Dedifferentiated amniotic fluid mesenchymal stem cell (primary cell): Measurements from ENCODE around the gene MAB21L4.

Experiments
- DNase-seq: peaks from one replicate; pipeline ENCODE4 v3.0.0-alpha.2; 2016; ENCODE audit errors: extremely low spot score

Gene MAB21L4

DNA sequence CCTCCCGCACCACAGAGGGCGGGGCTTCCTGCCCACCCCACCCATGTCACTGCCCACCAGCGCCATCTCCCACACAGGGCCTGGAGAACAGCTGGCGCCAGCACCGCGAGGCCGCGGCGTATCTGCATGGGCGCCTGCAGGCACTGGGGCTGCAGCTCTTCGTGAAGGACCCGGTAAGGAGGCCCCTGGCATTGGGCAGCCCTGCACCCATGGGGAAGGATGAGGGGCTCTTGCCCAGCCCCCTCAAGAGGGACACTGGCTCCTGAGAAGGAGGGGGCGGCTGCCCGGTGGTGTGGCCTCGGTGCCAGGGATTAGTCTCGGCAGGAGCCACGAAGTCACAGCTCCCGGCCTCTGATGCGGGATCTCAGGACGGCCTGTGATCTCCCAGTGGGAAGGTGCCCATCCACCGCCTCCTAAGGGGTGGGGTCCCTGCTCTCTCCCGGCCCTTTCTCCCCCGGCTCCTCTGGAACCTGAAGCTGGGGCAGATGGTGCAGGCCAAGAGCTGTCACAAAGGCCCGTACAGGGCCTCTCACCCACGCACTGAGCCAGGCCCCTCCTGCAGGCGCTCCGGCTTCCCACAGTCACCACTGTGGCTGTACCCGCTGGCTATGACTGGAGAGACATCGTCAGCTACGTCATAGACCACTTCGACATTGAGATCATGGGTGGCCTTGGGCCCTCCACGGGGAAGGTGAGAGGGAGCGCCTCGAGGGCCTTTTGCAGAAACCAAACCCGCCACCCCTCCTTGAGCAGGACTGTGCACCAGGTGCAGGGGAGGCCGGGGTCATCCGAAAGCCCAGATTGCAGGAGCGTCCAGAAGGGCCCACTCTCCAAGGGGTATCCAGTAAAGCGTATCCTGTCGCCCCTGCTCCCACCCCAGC is 18.3 kb downstream of the MAB21L4 start:
- DNase-seq: no peak

DNA sequence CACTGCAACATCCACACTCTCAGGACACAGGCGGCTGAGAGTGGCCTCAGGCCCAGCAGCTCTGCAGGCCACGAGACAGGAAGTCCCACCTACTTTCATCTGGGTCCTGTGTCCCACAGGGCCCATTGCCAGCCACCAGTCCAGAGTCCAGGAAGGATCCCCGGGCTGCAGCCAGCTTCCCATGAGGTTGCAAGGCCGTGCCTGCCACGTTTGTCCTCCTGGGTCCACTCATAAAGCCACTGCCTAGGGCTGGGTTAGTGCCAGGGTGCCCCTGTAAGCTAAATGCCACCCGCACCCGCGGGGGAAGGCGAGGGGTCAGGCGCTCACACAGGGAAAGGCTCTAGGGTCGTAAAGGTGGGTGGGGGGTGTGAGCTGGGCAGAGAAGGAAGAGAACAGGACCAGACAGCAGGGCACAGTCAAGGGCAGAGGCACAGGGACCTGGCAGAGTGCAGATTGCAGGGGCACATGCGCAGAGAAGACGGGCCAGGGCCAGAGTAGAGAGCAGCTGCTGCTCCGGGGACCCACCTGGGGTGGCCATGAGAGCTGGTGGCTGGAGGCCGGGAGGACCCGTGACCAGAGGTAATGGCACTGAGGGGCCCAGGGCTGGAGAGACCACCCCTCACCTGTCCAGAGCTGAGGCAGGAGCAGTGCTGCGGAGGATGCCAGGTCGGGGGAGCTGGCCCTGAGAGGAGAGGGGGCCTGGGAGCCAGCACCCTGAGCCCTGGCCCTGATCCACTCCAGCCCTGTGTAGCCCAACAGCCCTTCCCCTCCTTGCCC is 19.3 kb downstream of the MAB21L4 start:
- no peak for DNase-seq

DNA sequence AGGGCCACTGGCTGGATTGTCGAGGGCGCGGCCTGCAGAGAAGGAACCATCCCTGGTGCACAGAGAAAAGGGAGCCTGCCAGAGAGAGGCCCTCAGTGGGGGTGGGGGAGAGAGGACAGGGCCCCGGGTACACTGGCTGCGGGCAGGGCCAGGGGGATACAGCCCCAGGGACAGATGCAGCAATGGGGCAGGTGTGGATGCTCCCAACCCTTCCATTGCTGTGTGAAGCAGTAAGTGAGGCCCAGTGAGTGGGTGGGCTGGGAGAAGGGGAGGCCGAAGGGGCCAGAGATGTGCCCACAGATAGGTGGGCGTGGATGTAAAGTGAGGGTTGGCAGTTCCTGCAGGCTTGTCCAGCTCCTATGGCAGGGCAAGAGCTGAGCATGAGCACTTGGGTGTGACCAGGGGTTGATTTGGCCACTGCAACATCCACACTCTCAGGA is 19.9 kb downstream of the MAB21L4 start:
- DNase-seq: no peak

DNA sequence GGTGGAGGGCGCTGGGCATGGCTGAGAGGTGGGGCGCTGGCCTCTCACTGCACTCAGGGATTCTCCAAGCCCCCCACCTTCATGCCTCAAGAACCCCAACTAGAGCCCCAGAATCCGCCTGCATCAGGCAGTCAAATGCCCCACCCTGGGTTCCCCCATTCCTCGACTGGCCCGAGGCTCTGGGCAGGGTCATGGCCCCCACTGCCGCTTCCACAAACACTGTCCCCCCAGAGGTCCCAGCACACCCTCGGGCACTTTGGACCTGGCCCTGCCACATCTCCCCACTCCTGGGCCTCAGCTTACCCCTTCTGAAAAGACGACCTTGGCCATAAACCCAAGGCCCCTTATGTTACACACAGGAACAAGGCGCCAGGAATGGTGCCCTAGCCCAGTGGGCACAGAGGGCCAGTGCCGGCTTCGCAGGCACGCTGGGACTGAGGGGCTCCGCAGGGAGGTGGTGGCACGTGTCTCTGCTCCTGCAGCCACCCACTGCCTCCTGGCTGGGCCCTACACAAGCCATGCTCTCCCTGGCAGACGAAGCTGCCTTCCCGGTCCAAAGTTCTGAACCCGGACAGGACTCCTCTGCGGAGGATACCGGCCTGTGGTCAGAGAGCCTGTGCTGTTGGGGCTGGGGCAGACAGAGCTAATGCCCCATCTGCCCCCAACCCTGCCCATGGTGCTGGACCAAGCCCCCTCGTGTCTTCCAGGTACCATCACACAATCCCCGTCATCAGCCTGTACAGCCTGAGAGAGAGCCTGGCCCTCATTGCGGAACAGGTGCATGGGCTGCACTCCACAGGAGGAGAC is 20.5 kb downstream of the MAB21L4 start:
- DNase-seq: no peak

DNA sequence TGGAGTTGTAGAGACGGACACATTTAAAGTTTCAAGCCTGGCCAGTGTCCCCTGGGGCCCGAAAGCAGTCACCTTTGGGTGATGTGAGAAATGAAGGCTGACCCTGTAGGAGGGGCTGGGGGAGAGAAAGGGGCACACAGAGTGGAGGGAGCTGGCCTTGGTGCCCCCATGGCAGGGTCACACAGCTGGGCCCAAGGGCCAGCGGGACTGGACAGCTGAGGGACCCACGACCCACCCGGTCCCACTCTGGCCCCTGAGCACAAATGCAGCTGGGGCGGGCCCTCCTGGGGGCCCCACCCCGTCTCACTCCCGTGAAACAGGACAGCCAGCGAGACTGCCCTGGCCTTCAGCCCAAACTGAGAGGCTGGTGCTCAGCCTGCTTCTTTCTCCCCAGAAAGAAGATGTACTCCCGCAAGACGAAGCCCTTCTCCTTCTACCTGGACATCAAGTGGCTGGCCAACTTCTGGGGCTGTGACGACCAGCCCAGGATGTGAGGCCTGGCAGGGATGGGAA is 21.2 kb downstream of the MAB21L4 start:
- DNase-seq: no peak

DNA sequence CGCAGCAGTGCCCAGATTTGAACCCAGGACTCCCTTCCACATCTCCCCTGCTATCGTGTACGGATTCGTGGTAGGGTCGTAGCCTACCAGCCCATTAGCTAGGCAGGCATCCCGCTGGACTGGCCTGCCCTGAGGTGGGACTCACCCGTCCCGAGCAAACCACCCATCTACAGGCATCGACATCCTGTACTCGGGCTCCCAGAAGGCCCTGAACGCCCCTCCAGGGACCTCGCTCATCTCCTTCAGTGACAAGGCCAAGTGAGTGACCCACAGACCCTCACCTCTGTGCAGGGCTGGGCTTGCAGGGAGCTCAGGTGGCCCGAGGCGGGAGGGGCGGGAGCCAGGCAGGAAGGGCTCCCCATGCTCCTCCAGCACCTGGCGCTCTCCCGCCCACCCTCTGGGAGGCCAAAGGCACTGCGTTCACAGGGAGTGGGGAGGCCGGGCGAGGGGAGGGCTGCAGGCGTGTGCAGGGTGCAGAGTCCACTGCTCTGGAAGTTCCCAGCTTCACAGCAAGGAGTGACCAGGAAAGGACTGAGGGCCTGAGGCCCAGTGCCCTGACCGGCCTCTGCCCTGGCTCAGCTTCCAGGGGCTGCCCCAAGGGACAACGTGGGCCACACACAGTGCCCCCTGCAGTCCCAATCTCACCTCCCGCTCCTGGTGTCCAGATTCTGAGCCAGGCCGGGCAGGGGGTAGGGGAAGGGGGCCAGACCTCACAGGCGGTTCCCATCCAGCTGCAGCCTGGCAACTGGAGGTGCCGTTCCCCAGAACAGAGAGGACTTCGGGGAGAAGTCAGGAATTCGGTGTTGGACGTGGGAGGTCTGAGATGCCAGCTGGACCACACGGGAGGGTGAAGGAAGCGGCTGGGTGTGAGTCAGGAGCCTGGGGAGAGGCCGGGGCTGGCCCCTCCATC is 21.9 kb downstream of the MAB21L4 start:
- no peak for DNase-seq

DNA sequence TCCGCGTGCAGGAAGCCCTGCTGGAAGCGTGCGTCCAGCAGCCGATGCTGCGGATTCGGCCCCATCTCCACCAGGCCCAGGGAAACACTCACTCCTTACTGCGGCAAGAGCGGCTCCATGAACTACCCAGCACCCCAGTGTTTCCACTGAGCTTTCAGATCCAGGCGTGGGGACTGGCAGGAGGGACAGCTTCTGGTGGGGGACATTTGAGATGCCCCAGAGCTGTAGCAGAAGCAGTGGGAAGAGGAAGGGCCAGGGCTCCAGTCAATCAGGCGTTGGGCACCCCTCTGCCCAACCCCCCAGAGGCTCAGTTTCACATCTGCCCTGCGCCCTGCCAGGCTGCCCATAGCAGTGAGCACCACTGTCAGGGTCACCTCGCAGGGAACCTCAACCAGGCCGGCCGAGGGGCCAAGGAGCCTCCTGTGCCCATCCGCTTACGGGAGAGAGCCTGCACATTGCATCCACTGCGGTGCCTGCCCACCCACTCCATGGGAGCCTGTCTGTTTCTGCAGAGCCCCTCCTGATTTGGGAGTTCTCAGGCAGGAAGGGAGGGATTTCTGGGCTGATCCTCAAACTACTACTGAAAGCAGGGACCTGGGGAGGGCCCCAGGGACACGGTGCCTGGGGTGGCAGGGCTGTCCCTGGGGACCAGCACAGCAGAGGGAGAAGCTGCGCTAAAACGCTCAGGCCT is 22.7 kb downstream of the MAB21L4 start:
- no peak for DNase-seq

DNA sequence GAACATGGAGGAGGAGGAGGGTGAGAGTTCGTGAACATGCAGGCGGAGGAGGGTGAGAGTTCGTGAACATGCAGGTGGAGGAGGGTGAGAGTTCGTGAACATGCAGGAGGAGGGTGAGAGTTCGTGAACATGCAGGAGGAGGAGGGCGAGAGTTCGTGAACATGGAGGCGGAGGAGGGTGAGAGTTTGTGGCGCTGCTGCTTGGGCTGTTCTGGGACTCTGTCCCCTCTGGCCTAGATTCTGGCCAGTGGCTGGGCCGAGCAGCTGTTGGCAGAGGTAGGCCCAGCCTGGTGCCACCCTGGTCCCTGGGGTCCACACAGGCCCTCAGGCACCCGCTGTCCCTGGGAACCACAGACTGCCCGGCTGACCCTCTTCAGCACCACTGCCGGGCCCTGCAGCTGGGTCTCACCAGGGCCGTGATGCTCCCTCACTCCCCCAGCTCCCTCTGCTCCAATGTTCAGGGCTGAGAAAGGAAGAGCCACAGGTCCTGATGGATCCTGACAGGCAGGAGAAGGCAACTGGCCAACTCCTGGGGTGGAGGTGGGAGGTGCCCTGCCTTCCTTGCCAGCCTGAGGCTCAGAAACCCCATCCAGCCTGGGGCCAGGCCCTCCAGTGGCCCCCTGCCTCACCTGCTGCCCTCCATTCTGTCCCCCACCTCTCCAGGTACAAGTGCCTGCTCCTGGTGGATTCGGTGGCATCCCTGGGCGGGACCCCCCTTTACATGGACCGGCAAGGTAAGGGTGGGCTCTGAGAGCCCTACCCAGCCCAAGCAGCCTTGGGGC is 23.4 kb downstream of the MAB21L4 start:
- DNase-seq: no peak

DNA sequence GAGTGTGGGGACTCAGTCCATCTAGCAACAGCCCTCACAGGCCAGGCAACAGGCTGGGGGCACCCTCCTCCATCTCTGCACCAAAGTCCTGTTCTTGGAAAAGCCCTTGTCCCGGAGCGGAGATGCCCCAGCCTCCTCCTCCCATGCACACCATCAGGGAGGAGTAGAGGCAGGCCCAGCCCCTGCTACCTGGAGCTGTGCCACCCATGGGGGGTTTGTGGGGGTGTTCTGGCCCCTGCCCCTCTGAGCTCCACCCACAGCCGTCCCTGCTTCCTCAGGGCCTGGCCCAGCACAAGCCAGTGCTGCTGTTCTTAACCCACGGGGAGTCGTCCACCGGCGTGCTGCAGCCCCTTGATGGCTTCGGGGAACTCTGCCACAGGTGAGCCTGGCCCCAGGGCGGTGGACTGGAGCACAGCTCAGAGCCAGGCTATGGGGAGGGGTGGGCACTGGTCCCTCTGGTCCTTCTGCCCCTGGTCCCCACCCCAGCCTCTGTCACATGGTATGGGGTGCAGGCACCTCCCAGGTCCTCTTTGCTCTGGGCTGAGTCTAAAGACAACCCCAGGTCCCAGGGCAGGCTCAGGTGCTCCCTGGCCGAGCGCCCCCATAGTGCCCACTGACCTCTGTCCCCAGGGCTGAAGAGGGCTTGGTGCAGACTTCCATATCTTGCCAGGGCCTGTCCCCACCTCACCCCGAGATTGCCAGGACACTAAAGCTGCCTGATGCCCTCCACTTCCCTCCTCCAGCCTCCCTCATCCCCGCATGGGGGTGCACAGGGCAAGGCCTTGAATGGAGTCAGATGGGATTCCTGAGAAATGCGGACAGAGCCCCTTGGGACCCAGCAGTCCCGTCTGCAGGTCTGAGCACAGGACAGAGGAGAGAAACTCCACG is 24.6 kb downstream of the MAB21L4 start:
- DNase-seq: no peak

DNA sequence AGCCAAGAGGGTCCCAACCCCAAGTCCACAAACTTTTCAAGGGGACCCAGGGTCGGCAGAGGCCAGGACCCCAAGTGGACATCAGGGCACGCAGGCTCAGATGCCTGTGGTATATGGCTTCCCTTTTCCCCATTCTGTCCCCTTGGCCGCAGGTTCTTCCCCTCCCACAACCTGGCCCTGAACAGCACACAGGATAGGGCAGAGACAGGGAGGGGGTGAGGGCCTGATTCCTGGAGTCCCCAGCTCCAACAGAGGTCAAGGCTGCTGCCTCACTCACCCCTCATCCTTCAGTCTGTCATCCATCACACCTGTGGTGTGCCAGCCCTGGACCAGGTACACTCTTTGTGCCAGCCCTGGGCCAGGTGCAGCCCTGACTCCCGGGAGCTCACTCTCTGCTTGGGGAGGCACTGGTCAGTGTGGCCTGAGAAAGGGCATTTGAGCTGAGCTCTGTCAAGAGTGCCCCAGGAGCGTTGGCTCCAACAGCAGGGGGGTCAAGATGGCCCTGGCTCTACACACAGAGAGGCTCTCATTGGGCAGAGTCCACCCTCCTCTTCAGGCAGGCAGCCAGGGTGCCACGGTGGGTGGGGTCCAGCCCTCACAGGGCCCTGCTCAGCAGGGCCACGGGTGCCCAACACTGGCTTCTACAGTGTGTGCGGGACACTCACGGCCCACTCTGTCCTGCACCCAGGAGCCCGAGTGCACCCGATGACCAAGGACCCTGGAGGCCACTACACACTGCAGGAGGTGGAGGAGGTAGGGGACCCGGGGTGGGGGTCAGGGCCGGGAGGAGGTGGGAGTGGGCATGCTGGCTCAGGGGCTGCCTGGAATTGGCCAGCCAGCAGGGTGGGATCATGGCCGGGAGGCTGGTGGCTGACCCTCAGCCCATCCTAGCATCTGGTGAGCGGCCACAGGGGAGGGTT is 25.7 kb downstream of the MAB21L4 start:
- DNase-seq: no peak

DNA sequence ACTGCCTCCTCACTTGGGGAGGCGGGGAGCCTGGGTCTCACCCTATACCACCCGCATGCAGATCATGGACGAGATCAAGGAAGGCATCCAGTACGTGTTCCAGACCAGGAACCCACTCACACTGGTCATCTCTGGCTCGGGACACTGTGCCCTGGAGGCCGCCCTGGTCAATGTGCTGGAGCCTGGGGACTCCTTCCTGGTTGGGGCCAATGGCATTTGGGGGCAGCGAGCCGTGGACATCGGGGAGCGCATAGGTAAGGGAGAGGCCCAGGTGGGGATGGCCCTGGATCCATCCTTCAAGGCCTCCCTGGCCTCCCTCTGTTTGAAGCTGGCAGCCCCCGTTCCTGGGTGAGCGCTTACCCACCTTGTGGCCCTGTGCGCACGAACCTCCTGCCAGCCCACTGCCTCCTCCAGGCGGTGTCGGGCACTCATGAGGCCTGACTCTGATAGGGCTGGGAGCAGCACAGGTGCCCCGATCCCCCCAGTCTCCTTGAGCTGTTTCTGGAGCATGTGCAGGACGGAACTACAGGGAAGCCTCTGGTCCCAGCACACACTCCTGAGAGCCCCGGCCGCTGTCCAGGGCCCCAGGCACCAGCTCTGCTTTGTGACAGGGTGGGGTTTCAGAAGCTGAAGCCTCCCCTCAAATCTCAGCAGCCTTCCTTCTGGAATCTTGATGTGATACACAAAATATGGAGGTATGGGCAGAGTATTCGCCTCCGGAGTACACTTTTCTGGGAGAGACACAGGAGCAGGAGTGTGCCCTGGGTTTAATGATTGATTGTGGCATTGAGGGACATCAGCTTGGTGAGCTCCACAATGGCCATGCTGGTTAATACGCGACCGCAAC is 26.6 kb downstream of the MAB21L4 start:
- no peak for DNase-seq

DNA sequence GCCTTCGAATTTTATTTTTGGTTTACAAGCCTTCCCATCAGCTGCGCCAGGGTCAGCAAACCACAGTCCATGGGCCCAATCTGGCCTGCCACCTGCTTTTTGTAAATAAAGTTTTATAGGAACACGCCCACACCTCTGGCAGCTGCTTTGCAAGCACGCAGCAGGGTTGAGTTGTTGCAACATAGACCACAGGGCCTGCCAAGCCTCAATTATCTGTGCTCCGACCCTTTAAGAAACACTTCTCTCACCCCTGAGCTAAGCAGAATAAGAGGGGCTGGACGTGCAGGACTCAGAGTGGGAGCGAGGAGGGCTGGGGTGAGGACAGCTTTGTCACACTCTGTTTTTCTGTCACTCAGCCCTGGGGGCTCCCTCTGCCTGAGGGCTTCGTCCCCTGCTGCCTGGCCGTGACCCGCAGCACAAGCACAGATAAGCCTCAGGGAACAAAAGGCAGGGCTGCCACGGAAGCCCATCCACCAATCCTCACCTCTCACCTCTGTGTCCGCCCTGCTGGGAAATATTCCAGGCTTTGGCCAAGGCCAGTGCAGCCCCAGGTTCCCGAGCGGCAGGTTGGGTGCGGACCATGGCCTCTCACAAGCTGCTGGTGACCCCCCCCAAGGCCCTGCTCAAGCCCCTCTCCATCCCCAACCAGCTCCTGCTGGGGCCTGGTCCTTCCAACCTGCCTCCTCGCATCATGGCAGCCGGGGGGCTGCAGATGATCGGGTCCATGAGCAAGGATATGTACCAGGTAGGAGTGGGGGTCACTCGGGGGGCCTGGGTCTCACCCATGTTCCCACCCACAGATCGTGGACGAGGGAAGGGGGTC is 27.5 kb downstream of the MAB21L4 start, which contains the start of gene AGXT:
Gene AGXT (plus strand): TSS at position 539 of the 823 bp plus-strand sequence. CDS start 42 bp downstream, at position 581.
- no peak for DNase-seq

DNA sequence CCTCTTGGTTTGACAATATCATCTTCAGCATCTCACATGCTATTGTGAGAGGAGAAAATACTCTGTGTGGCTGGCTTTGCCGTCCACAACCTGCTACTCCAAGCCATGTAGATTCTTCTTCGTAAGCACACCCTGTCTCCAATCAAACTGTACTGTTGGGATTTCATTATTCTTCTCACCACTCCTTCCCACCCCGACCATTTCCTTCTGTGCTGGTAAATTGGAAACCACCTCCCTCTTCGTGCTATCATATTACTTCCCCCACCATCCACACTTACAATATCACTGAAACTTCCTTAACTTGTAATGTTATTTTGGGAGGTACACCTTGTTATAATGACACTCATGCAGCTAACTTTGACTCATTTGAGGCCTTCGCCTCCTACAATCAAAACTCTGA is 30.6 kb downstream of the MAB21L4 start:
- no peak for DNase-seq

DNA sequence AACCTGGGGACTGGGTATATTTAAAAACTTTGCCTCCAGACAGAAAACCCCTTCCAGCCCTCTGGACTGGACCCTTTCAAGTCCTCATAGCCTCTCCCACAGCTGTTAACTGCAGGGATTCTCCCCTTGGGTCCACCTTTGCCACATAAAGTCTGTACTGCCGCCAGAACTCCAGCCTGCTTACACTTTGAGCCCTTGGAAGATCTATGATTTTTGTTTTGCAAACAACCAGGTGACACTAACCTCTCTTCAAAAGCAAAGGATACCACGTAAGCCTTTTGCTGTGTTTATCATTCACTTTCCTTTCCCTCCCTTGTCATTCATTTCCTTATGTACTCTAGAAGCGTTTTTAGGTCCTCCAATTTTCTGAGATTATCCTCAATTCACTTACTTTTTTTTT is 31.5 kb downstream of the MAB21L4 start:
- no peak for DNase-seq

DNA sequence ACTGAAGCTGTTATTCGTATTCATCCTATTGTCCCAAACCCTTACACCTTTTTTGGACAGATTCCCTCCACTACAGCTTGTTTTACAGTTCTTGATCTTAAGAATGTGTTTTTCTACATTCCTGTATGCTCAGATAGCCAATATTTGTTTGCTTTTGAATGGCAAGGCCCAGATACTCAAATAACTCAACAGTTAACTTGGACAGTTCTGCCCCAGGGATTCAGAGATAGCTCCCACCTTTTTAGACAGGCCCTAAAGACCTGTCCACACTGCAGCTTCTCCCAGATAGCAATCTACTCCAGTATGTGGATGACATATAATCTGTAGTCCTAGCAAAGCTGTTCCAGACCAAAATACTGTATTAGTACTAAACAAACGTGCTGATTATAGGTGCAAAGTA is 34.4 kb downstream of the MAB21L4 start:
- no peak for DNase-seq
